PC-9 (cell line): Measurements from ENCODE around the gene TCF4. TPM values are rescaled to one million over a fixed set of nuclear protein-coding genes. Genes with fewer than 3 reads are reported as not detected.

Experiments used
- BruUV-seq: library from RNA; stranded (reverse); fragments of 400-500 nt; replicated peaks from 2 replicates; lab custom pipeline; 2021; lab: Mats Ljungman, UMichigan
- CTCF ChIA-PET: fragments of 300-600 bp; sonication (Branson Sonifier 250); formaldehyde crosslinking; loops from one replicate; lab custom pipeline; 2022; ENCODE audit warnings: antibody characterized with exemption; lab: Charles Lee
- POLR2A ChIA-PET: fragments of 300-600 bp; sonication (Branson Sonifier 250); formaldehyde crosslinking; loops from one replicate; lab custom pipeline; 2022; ENCODE audit warnings: antibody characterized with exemption; ENCODE audit not compliant: unreplicated experiment; lab: Charles Lee
- DNase-seq, 2 experiments: peaks; one replicate each; pipeline versions ENCODE4 v3.0.0 to v3.0.0-alpha.2; 2015 to 2022; ENCODE audit warnings: mixed read lengths in 1 of 2
- H2AFZ ChIP-seq: fragments of 200-600 bp; sonication (generic); 2 replicates; pipeline ENCODE4 v1.8.1; 2017; ENCODE audit warnings: antibody characterized with exemption
- H3F3A ChIP-seq: fragments of 200-600 bp; sonication (generic); 2 replicates; pipeline ENCODE4 v1.8.1; 2017; ENCODE audit warnings: antibody characterized with exemption, mild to moderate bottlenecking, low read depth; ENCODE audit not compliant: insufficient read depth
- H3K27ac ChIP-seq: fragments of 200-600 bp; sonication (generic); 2 replicates; pipeline ENCODE4 v1.6.1; 2016; ENCODE audit warnings: mixed run types
- H3K27me3 ChIP-seq: fragments of 200-600 bp; sonication (generic); 2 replicates; pipeline ENCODE4 v1.6.1; 2016; ENCODE audit warnings: low read depth, mixed run types; ENCODE audit not compliant: insufficient read depth
- H3K36me3 ChIP-seq: fragments of 200-600 bp; sonication (generic); 2 replicates; pipeline ENCODE4 v1.6.1; 2016; ENCODE audit warnings: low read depth, mixed run types
- H3K4me1 ChIP-seq: fragments of 200-600 bp; sonication (generic); replicated peaks from 2 replicates; pipeline ENCODE4 v1.6.1; 2016; ENCODE audit warnings: mixed run types; ENCODE audit not compliant: insufficient read depth
- H3K4me2 ChIP-seq: fragments of 200-600 bp; sonication (generic); 2 replicates; pipeline ENCODE4 v1.6.1; 2017; ENCODE audit warnings: mixed run types
- H3K4me3 ChIP-seq: fragments of 200-600 bp; sonication (generic); 2 replicates; pipeline ENCODE4 v1.6.1; 2016; ENCODE audit warnings: mixed run types
- H3K79me2 ChIP-seq: fragments of 200-600 bp; sonication (generic); 2 replicates; pipeline ENCODE4 v1.6.1; 2017; ENCODE audit warnings: low read depth, mixed run types
- H3K9me2 ChIP-seq: fragments of 200-600 bp; sonication (generic); 2 replicates; pipeline ENCODE4 v1.8.1; 2017; ENCODE audit warnings: mild to moderate bottlenecking; ENCODE audit not compliant: insufficient read depth
- H3K9me3 ChIP-seq: fragments of 200-600 bp; sonication (generic); 2 replicates; pipeline ENCODE4 v1.8.1; 2016; ENCODE audit warnings: low read depth; ENCODE audit not compliant: insufficient read depth
- H4K20me1 ChIP-seq: fragments of 200-600 bp; sonication (generic); 2 replicates; pipeline ENCODE4 v1.8.1; 2017; ENCODE audit not compliant: insufficient read depth
- CTCF ChIP-seq: fragments of 200-600 bp; sonication (generic); conservative IDR thresholded peaks from 2 replicates; pipeline ENCODE4 v1.6.1; 2017; ENCODE audit warnings: mixed run types, antibody characterized with exemption, mild to moderate bottlenecking, moderate library complexity
- EZH2 ChIP-seq: fragments of 200-600 bp; sonication (generic); IDR thresholded peaks from 2 replicates; pipeline ENCODE4 v1.8.0; 2017; ENCODE audit warnings: antibody characterized with exemption, low read depth
- intact Hi-C: fragments of 100-400 bp; cut with micrococcal nuclease; formaldehyde crosslinking; loops from one replicate; pipeline ENCODE4 v1.10.0; 2022; ENCODE audit not compliant: unreplicated experiment
- total RNA-seq: library from RNA; stranded (reverse); gene quantifications from 2 replicates; pipeline ENCODE4 v1.2.3, GENCODE V29; 2021

TCF4 gene
- total RNA-seq, 1 experiment from 2014 or later = 0.74 TPM

DNA sequence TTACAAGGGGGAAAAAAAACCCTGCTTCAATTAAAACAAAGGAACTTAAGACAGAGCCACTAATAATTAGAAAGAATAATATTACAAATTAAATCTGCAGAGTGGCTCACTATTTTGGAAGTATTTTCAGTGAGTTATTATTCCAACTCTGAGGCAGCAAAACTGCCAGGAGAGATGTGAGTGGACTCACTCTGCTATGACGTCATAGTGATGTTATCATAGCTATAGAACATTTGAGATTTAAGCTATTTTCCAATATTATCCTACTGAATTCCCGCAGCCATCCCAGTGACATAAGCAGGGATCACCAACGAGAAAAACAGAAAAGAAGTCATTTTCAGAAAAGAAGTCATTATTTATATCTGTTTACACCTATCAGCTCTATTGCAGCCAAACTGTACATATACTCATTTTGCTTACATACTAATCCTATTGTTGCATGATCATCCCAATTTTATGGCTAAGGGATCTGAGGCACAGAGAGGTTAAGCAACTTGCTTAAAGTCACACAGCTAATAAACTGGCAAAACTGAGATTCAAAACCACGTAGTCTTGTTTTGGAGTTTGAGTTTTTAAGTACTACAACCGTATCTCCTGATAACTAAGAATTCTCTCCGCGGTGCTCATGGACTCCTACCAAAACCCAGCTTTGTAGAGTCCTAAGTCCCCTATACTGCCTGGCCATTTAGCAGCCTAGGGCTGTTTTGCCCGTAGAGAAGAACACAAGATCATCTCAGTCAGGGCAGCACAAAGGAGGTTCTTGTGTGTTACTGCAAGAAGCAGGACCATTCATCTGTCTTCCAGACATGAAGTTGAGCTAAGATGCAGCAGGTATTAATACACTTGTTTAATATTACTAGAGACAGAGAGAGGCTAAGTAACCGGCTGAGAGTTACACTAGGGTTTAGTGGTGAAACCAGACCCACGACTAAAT is 299.8 kb downstream of the TCF4 start:
- no peak for TF ChIP-seq EZH2
- TF ChIP-seq CTCF = no peak
- H3K4me2 ChIP-seq = no peak overlapping the region
- H3K79me2 ChIP-seq = no peaks in the 10 kb centered on the region
- H3K27ac ChIP-seq = no peak overlapping the region
- DNase-seq = no peak
- no peaks in the 10 kb centered on the region for H3K27me3 ChIP-seq
- H4K20me1 ChIP-seq = no peaks in the 10 kb centered on the region
- POLR2A ChIA-PET = no interaction called here
- H3K4me3 ChIP-seq = no peak overlapping the region
- no peaks in the 10 kb centered on the region for H3K36me3 ChIP-seq
- no peaks in the 10 kb centered on the region for H3F3A ChIP-seq
- no peaks in the 10 kb centered on the region for H3K9me2 ChIP-seq
- intact Hi-C loops = no loop called here
- H3K9me3 ChIP-seq = no peaks in the 10 kb centered on the region
- CTCF ChIA-PET = no interaction called here
- no peak overlapping the region for H2AFZ ChIP-seq
- H3K4me1 ChIP-seq = no peaks in the 10 kb centered on the region
- no TSS peak for BruUV-seq

GRCh38 chr18:55287149-55287806 is 300.7 kb downstream of the TCF4 start:
- no peak for TF ChIP-seq EZH2
- no peak for TF ChIP-seq CTCF
- H3K4me3 ChIP-seq = no peak overlapping the region
- DNase-seq = no peak
- H2AFZ ChIP-seq = no peak overlapping the region
- H3K27ac ChIP-seq = no peak overlapping the region
- H3K79me2 ChIP-seq = no peaks in the 10 kb centered on the region
- no peaks in the 10 kb centered on the region for H3K9me2 ChIP-seq
- no peaks in the 10 kb centered on the region for H4K20me1 ChIP-seq
- ChIA-PET CTCF (no interaction called here), POLR2A (no interaction called here)
- H3K9me3 ChIP-seq = no peaks in the 10 kb centered on the region
- no TSS peak for BruUV-seq
- no peaks in the 10 kb centered on the region for H3K4me1 ChIP-seq
- H3F3A ChIP-seq = no peaks in the 10 kb centered on the region
- no peaks in the 10 kb centered on the region for H3K36me3 ChIP-seq
- H3K4me2 ChIP-seq = no peak overlapping the region
- intact Hi-C loops = no loop called here
- no peaks in the 10 kb centered on the region for H3K27me3 ChIP-seq

- no peaks in the 10 kb centered on the region for H3F3A ChIP-seq
- no peaks in the 10 kb centered on the region for H3K4me1 ChIP-seq
- no peaks in the 10 kb centered on the region for H3K9me2 ChIP-seq
- no peaks in the 10 kb centered on the region for H4K20me1 ChIP-seq
- H3K27ac ChIP-seq = no peak overlapping the region
- H2AFZ ChIP-seq = no peak overlapping the region
- H3K79me2 ChIP-seq = no peaks in the 10 kb centered on the region
- no peak overlapping the region for H3K4me3 ChIP-seq
- TF ChIP-seq EZH2 (no peak), CTCF (no peak)
- BruUV-seq = no TSS peak
- H3K4me2 ChIP-seq = no peak overlapping the region
- intact Hi-C loops = no loop called here
- H3K27me3 ChIP-seq = no peaks in the 10 kb centered on the region
- no peaks in the 10 kb centered on the region for H3K9me3 ChIP-seq
- H3K36me3 ChIP-seq = no peaks in the 10 kb centered on the region
- POLR2A ChIA-PET = no interaction called here
- no peak for DNase-seq
- CTCF ChIA-PET = no interaction called here
Measured at GRCh38 chr18:55286257-55286825, 301.7 kb downstream of the TCF4 start.
